MM.1S (cell line): Measurements from ENCODE around the gene DNAH7.

Experiments
- DNase-seq: peaks from one replicate; pipeline ENCODE4 v3.0.0-alpha.2; 2015
- H2AFZ ChIP-seq: fragments of 300-600 bp; sonication (generic); 2 replicates; pipeline ENCODE4 v1.6.0; 2016; ENCODE audit warnings: antibody characterized with exemption, low read length
- H3F3A ChIP-seq: fragments of 300-600 bp; sonication (generic); 2 replicates; pipeline ENCODE4 v1.6.1; 2016; ENCODE audit warnings: mild to moderate bottlenecking, antibody characterized with exemption, low read length, moderate library complexity, mixed read lengths; ENCODE audit not compliant: insufficient read depth
- H3K27ac ChIP-seq: fragments of 300-600 bp; sonication (generic); 2 replicates; pipeline ENCODE4 v1.5.1; 2016; ENCODE audit warnings: mild to moderate bottlenecking, low read length
- H3K27me3 ChIP-seq: fragments of 300-600 bp; sonication (generic); replicated peaks from 2 replicates; pipeline ENCODE4 v1.6.0; 2016; ENCODE audit warnings: low read length; ENCODE audit not compliant: insufficient read depth
- H3K36me3 ChIP-seq: fragments of 300-600 bp; sonication (generic); replicated peaks from 2 replicates; pipeline ENCODE4 v1.6.1; 2016; ENCODE audit warnings: mild to moderate bottlenecking, low read length, mixed read lengths; ENCODE audit not compliant: insufficient read depth
- H3K4me1 ChIP-seq: fragments of 300-600 bp; sonication (generic); 2 replicates; pipeline ENCODE4 v1.6.1; 2016; ENCODE audit warnings: low read length, mixed read lengths
- H3K4me2 ChIP-seq: fragments of 300-600 bp; sonication (generic); 2 replicates; pipeline ENCODE4 v1.6.0; 2016; ENCODE audit warnings: low read depth, low read length
- H3K4me3 ChIP-seq: fragments of 300-600 bp; sonication (generic); 2 replicates; pipeline ENCODE4 v1.5.1; 2016; ENCODE audit warnings: low read length, mixed read lengths
- H3K79me2 ChIP-seq: fragments of 300-600 bp; sonication (generic); 2 replicates; pipeline ENCODE4 v1.6.1; 2016; ENCODE audit warnings: mixed run types, low read length, mixed read lengths
- H3K9ac ChIP-seq: fragments of 300-600 bp; sonication (generic); 2 replicates; pipeline ENCODE4 v1.6.1; 2016; ENCODE audit warnings: low read length, mixed read lengths
- H3K9me2 ChIP-seq: fragments of 300-600 bp; sonication (generic); replicated peaks from 2 replicates; pipeline ENCODE4 v1.6.1; 2016; ENCODE audit warnings: mild to moderate bottlenecking, low read length, mixed read lengths; ENCODE audit not compliant: insufficient read depth
- H3K9me3 ChIP-seq: fragments of 300-600 bp; sonication (generic); replicated peaks from 2 replicates; pipeline ENCODE4 v1.6.1; 2016; ENCODE audit warnings: mild to moderate bottlenecking, low read length, mixed read lengths; ENCODE audit not compliant: insufficient read depth
- H4K20me1 ChIP-seq: fragments of 300-600 bp; sonication (generic); 2 replicates; pipeline ENCODE4 v1.6.1; 2016; ENCODE audit warnings: mild to moderate bottlenecking, low read length, moderate library complexity, mixed read lengths; ENCODE audit not compliant: insufficient read depth
- EZH2 ChIP-seq: fragments of 300-600 bp; sonication (generic); optimal IDR thresholded peaks from 2 replicates; pipeline ENCODE3; 2017; ENCODE audit warnings: low read depth, mild to moderate bottlenecking, antibody characterized with exemption, low read length, mixed read lengths
- EZH2phosphoT487 ChIP-seq: fragments of 300-600 bp; sonication (generic); IDR thresholded peaks from 2 replicates; pipeline ENCODE4 v1.6.1; 2018; ENCODE audit warnings: antibody characterized with exemption, low read length
- TF ChIP-seq, protein P1 (sequence below): fragments of 300-600 bp; sonication (generic); IDR thresholded peaks from 2 replicates; pipeline ENCODE4 v1.5.1; 2016; ENCODE audit warnings: antibody characterized with exemption, low read length, mixed read lengths

The DNAH7 gene

DNA sequence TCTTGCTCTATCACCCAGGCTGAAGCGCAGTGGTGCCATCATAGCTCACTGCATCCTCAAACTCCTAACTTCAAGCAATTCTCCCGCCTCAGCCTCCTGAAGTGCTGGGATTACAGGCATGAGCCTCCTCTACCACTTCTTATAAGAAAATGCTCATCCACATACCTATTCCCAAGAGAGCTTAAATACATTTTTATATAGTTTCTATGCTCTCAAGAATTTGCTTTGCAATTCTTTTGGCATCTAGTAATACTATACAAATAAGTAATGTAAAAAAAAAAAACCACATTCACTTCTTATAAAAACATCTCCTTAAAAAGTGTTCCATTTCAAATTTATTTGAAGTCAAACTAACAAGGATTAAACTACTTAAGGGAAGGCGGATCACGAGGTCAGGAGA, 197.3 kb downstream of the DNAH7 start:
- H3K9me3 ChIP-seq, result no peaks in the 10 kb centered on the region
- no peaks in the 10 kb centered on the region for H4K20me1 ChIP-seq
- TF ChIP-seq, protein P1, sequence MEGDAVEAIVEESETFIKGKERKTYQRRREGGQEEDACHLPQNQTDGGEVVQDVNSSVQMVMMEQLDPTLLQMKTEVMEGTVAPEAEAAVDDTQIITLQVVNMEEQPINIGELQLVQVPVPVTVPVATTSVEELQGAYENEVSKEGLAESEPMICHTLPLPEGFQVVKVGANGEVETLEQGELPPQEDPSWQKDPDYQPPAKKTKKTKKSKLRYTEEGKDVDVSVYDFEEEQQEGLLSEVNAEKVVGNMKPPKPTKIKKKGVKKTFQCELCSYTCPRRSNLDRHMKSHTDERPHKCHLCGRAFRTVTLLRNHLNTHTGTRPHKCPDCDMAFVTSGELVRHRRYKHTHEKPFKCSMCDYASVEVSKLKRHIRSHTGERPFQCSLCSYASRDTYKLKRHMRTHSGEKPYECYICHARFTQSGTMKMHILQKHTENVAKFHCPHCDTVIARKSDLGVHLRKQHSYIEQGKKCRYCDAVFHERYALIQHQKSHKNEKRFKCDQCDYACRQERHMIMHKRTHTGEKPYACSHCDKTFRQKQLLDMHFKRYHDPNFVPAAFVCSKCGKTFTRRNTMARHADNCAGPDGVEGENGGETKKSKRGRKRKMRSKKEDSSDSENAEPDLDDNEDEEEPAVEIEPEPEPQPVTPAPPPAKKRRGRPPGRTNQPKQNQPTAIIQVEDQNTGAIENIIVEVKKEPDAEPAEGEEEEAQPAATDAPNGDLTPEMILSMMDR, result no peak
- TF ChIP-seq EZH2 (no peak), EZH2phosphoT487 (no peak)
- no peaks in the 10 kb centered on the region for H3K9me2 ChIP-seq
- no peaks in the 10 kb centered on the region for H3K79me2 ChIP-seq
- no peak overlapping the region for H3K4me2 ChIP-seq
- DNase-seq, result no peak
- no peak overlapping the region for H3K27ac ChIP-seq
- no peak overlapping the region for H3K4me3 ChIP-seq
- no peaks in the 10 kb centered on the region for H3K4me1 ChIP-seq
- H3K36me3 ChIP-seq, result no peaks in the 10 kb centered on the region
- H3F3A ChIP-seq, result no peaks in the 10 kb centered on the region
- no peak overlapping the region for H2AFZ ChIP-seq
- H3K27me3 ChIP-seq, result no peaks in the 10 kb centered on the region
- no peak overlapping the region for H3K9ac ChIP-seq

DNA sequence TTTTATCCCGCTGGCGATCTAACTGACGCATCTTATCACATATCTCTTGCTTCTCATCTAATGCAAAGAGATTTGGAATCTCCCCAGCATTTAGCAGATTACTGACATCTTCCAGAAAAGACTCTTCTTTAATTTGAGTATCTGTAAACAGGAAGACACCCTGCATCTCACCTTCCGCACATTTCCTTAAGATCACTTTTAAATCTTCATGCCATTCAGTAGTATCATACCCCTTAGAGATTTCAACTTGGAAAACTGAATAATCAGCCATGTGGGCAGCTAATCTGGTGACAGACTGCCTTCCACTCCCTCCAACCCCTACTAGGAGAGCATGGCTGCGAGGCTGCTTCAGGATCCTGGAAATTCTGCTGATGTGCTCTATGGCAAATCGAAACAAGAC, 204.3 kb downstream of the DNAH7 start:
- Histone ChIP-seq H3K36me3 (no peaks in the 10 kb centered on the region), H3K9ac (no peak overlapping the region), H4K20me1 (no peaks in the 10 kb centered on the region), H3K9me2 (no peaks in the 10 kb centered on the region), H3K27me3 (no peaks in the 10 kb centered on the region), H2AFZ (no peak overlapping the region), H3K4me3 (no peak overlapping the region), H3K4me2 (no peak overlapping the region), H3K4me1 (no peaks in the 10 kb centered on the region), H3F3A (no peaks in the 10 kb centered on the region), H3K79me2 (no peaks in the 10 kb centered on the region), H3K9me3 (no peaks in the 10 kb centered on the region), H3K27ac (no peak overlapping the region)
- no peak for DNase-seq
- TF ChIP-seq EZH2, result no peak

DNA sequence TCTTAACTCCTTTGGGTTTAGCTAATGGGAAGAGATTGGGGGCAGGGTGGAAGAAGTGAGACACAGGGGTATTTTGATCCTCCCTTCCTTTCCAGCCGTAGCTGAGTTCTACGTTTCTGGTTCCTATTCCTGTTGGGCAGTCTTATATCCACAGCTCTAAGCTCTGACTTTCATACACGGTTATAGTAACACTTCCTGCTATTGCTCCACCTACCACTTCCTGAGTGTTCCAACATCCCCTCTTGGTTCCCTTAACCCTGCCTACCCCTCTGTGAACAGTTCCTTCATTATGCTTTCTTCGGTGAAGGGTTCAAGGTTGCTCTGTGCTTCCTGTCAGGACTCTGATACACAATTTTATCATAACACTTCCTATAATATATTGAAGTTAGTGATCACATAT, 205.1 kb downstream of the DNAH7 start:
- no peak for DNase-seq
- no peaks in the 10 kb centered on the region for H4K20me1 ChIP-seq

DNA sequence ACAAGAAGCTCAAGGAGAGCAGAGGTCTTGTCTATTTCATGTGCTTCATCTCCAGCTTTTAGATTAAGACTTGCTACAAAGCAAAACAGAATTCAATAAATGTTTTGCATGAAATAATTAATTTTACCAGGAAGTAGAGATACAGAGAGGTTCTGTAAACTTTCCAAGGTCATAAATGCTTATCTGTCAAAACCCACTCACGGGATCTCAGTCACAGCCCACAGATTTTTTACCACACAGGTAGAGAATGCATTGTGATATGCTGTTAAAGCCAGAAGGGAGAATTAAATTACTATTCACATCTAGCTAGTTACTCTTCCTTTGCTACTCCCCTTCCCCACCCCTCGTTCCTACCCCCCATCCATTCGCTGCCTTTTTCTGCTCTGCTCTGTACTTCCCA, 205.5 kb downstream of the DNAH7 start:
- H3K27me3 ChIP-seq, result no peaks in the 10 kb centered on the region

More for the DNA sequence above, 205.1 kb downstream of the DNAH7 start:
- H3K4me2 ChIP-seq, result no peak overlapping the region
- no peaks in the 10 kb centered on the region for H3K79me2 ChIP-seq
- H3F3A ChIP-seq, result no peaks in the 10 kb centered on the region
- no peaks in the 10 kb centered on the region for H3K9me2 ChIP-seq
- H3K27ac ChIP-seq, result no peak overlapping the region
- H3K36me3 ChIP-seq, result no peaks in the 10 kb centered on the region
- no peak overlapping the region for H2AFZ ChIP-seq
- no peaks in the 10 kb centered on the region for H3K9me3 ChIP-seq
- H3K27me3 ChIP-seq, result no peaks in the 10 kb centered on the region
- TF ChIP-seq EZH2phosphoT487 (no peak), EZH2 (no peak)
- TF ChIP-seq, protein P1, result no peak
- no peaks in the 10 kb centered on the region for H3K4me1 ChIP-seq
- no peak overlapping the region for H3K9ac ChIP-seq
- no peak overlapping the region for H3K4me3 ChIP-seq

More for the DNA sequence above, 205.5 kb downstream of the DNAH7 start:
- DNase-seq, result no peak
- Histone ChIP-seq H3K79me2 (no peaks in the 10 kb centered on the region), H3K9me3 (no peaks in the 10 kb centered on the region), H3K4me1 (no peaks in the 10 kb centered on the region), H3K9me2 (no peaks in the 10 kb centered on the region), H3K4me3 (no peak overlapping the region), H2AFZ (no peak overlapping the region), H3F3A (no peaks in the 10 kb centered on the region), H3K36me3 (no peaks in the 10 kb centered on the region), H4K20me1 (no peaks in the 10 kb centered on the region), H3K4me2 (no peak overlapping the region), H3K9ac (no peak overlapping the region), H3K27ac (no peak overlapping the region)
- no peak for TF ChIP-seq EZH2
